A673 (cell line): ENCODE data around the gene ATP8A1. TPM values are rescaled to one million over a fixed set of nuclear protein-coding genes. Genes with fewer than 3 reads are reported as not detected.

Experiments used
- BruUV-seq: library from RNA; stranded (reverse); fragments of 400-500 nt; replicated peaks from 2 replicates; lab custom pipeline; 2021; lab: Mats Ljungman, UMichigan
- CTCF ChIA-PET: fragments of 300-600 bp; sonication (Branson Sonifier 250); formaldehyde crosslinking; loops from one replicate; lab custom pipeline; 2022; ENCODE audit warnings: antibody characterized with exemption; lab: Charles Lee
- POLR2A ChIA-PET: fragments of 300-600 bp; sonication (Branson Sonifier 250); formaldehyde crosslinking; loops from one replicate; lab custom pipeline; 2022; ENCODE audit warnings: antibody characterized with exemption; ENCODE audit not compliant: low non-redundant PET; lab: Charles Lee
- DNase-seq: peaks from one replicate; pipeline ENCODE4 v3.0.0-alpha.2; 2015; ENCODE audit warnings: low spot score
- H3K27ac ChIP-seq: fragments of 200-600 bp; sonication (generic); 2 replicates; pipeline ENCODE4 v1.5.1; 2016; ENCODE audit warnings: mixed run types, low read depth, mild to moderate bottlenecking, mixed read lengths, antibody characterized with exemption, low read length; ENCODE audit not compliant: poor library complexity, severe bottlenecking
- H3K27me3 ChIP-seq: fragments of 200-600 bp; sonication (generic); replicated peaks from 2 replicates; pipeline ENCODE4 v1.6.1; 2017; ENCODE audit warnings: mixed run types, low read depth, mild to moderate bottlenecking, mixed read lengths, antibody characterized with exemption, low read length; ENCODE audit not compliant: insufficient read depth, poor library complexity
- H3K36me3 ChIP-seq: fragments of 200-600 bp; sonication (generic); 2 replicates; pipeline ENCODE4 v1.6.1; 2016; ENCODE audit warnings: mixed run types, mild to moderate bottlenecking, mixed read lengths, antibody characterized with exemption, low read length; ENCODE audit not compliant: insufficient read depth, poor library complexity, severe bottlenecking
- H3K4me1 ChIP-seq: fragments of 200-600 bp; sonication (generic); 2 replicates; pipeline ENCODE4 v1.6.1; 2017; ENCODE audit warnings: mixed run types, mild to moderate bottlenecking, mixed read lengths, antibody characterized with exemption, low read length; ENCODE audit not compliant: insufficient read depth, poor library complexity, severe bottlenecking
- H3K4me3 ChIP-seq: fragments of 200-600 bp; sonication (generic); 2 replicates; pipeline ENCODE4 v1.5.1; 2016; ENCODE audit warnings: low read depth, mixed run types, mild to moderate bottlenecking, mixed read lengths, low read length; ENCODE audit not compliant: poor library complexity, severe bottlenecking
- H3K9me3 ChIP-seq: fragments of 200-600 bp; sonication (generic); 2 replicates; pipeline ENCODE4 v1.6.1; 2016; ENCODE audit warnings: mixed run types, low read depth, mild to moderate bottlenecking, mixed read lengths, antibody characterized with exemption, low read length; ENCODE audit not compliant: poor library complexity, severe bottlenecking
- CTCF ChIP-seq: fragments of 300-800, 200-600 bp; sonication (generic); conservative IDR thresholded peaks from 2 replicates; pipeline ENCODE4 v1.5.1; 2017; ENCODE audit warnings: low read depth, mild to moderate bottlenecking, antibody characterized with exemption, low read length, moderate library complexity, mixed read lengths
- EZH2 ChIP-seq: fragments of 200-600 bp; sonication (generic); IDR thresholded peaks from 2 replicates; pipeline ENCODE4 v1.6.1; 2017; ENCODE audit warnings: borderline replicate concordance, low read depth, mild to moderate bottlenecking, mixed read lengths, antibody characterized with exemption, low read length; ENCODE audit not compliant: poor library complexity, severe bottlenecking
- intact Hi-C: fragments of 100-400 bp; cut with micrococcal nuclease; formaldehyde crosslinking; loops from one replicate; pipeline ENCODE4 v1.10.0; 2022; ENCODE audit not compliant: unreplicated experiment
- total RNA-seq: library from RNA; stranded (reverse); gene quantifications from 2 replicates; pipeline ENCODE4 v1.2.3, GENCODE V29; 2021

ATP8A1 gene
- total RNA-seq, 1 experiment from 2014 or later = 0.28 TPM

DNA sequence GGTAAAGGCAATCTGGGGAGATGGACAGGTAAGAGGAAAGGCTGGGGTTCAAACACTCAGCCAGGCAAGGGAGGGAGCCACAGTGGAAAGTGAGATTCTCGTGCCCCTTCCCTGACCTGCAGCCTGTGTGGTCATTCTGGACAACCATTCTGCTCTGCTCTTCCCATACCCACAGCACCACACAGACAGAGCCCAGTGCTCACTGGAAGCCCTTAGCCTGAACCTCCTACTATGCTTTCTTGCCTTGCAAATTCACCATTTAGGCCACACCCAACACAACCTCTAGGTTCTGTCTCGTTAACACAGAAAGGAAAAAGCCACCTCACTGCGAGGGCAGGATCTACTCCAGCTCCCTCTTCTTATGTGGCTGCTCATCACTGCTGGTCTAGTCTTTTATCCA lies 166.9 kb downstream of the ATP8A1 start:
- no TSS peak for BruUV-seq
- Histone ChIP-seq H3K27ac (no peak overlapping the region), H3K9me3 (no peaks in the 10 kb centered on the region), H3K27me3 (peaks cover 50% of the 10 kb centered on the region), H3K36me3 (no peaks in the 10 kb centered on the region), H3K4me3 (no peak overlapping the region), H3K4me1 (no peaks in the 10 kb centered on the region)
- intact Hi-C loops = no loop called here
- POLR2A ChIA-PET = no interaction called here
- CTCF ChIA-PET = no interaction called here
- TF ChIP-seq EZH2 (no peak), CTCF (no peak)
- no peak for DNase-seq

DNA sequence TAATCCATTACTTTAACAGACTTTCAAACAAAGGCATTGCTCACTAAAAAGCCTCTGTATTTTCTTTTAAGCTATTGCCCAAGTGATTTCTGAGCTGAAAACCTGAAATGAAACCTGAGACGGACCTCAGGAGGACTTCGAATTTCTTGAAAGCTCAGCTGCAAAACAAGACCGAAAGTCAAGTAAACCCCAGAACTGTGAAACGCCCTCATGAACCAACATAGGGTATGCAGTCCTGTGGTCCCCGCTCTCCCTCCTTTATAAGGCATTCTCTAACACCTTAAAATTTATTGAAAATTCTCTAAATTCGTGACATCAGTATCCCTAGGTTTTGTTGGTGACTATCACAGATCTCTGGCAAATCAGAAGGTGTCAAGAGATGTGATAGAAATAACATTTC lies 167.8 kb downstream of the ATP8A1 start:
- no peak for DNase-seq
- Histone ChIP-seq H3K36me3 (no peaks in the 10 kb centered on the region), H3K27me3 (peaks cover 52% of the 10 kb centered on the region), H3K9me3 (no peaks in the 10 kb centered on the region), H3K4me1 (no peaks in the 10 kb centered on the region), H3K27ac (no peak overlapping the region), H3K4me3 (no peak overlapping the region)
- TF ChIP-seq EZH2 (no peak), CTCF (no peak)
- ChIA-PET CTCF (no interaction called here), POLR2A (no interaction called here)
- intact Hi-C loops = no loop called here
- no TSS peak for BruUV-seq

- CTCF ChIA-PET = no interaction called here
- H3K27me3 ChIP-seq = peaks cover 51% of the 10 kb centered on the region
- TF ChIP-seq EZH2 (no peak), CTCF (no peak)
- H3K27ac ChIP-seq = no peak overlapping the region
- BruUV-seq = no TSS peak
- no peak overlapping the region for H3K4me3 ChIP-seq
- intact Hi-C loops = no loop called here
- no peaks in the 10 kb centered on the region for H3K9me3 ChIP-seq
- DNase-seq = no peak
- H3K4me1 ChIP-seq = no peaks in the 10 kb centered on the region
- no peaks in the 10 kb centered on the region for H3K36me3 ChIP-seq
- POLR2A ChIA-PET = no interaction called here
Observed at GRCh38 chr4:42488554-42488953, 168.4 kb downstream of the ATP8A1 start.
